HepG2 (cell line): ENCODE measurements around the gene SH3BP2. TPM values are rescaled to one million over a fixed set of nuclear protein-coding genes. Genes with fewer than 3 reads are reported as not detected.

Experiments
- IKZF4 ChIP-seq: sonication (generic); formaldehyde crosslinking; IDR thresholded peaks from 2 replicates; pipeline ENCODE4 v1.5.1; 2020; ENCODE audit warnings: borderline replicate concordance, mild to moderate bottlenecking, low read depth, missing genetic modification reagents; ENCODE audit errors: not compliant biosample characterization
- KDM5B ChIP-seq: sonication (generic); formaldehyde crosslinking; IDR thresholded peaks from 2 replicates; pipeline ENCODE4 v1.4.0; 2020; ENCODE audit warnings: missing genetic modification reagents, mild to moderate bottlenecking, borderline replicate concordance
- KMT2A ChIP-seq: sonication (generic); formaldehyde crosslinking; IDR thresholded peaks from 2 replicates; pipeline ENCODE4 v1.4.0; 2020; ENCODE audit warnings: missing genetic modification reagents
- MBD4 ChIP-seq: IDR thresholded peaks from 2 replicates; pipeline ENCODE4 v1.6.1; 2012; ENCODE audit warnings: low read length, inconsistent platforms, borderline replicate concordance
- MEIS2 ChIP-seq: sonication (generic); formaldehyde crosslinking; IDR thresholded peaks from 2 replicates; pipeline ENCODE4 v1.9.0; 2021; ENCODE audit warnings: mild to moderate bottlenecking, missing genetic modification reagents
- NFE2 ChIP-seq: sonication (generic); formaldehyde crosslinking; IDR thresholded peaks from 2 replicates; pipeline ENCODE4 v1.4.0; 2020; ENCODE audit warnings: missing genetic modification reagents
- REL ChIP-seq: sonication (generic); formaldehyde crosslinking; conservative IDR thresholded peaks from 2 replicates; pipeline ENCODE4 v1.8.0; 2022; ENCODE audit warnings: mild to moderate bottlenecking, missing genetic modification reagents, moderate library complexity
- SRSF4 ChIP-seq: fragments of 200-400 bp; formaldehyde crosslinking; IDR thresholded peaks from one replicate; pipeline ENCODE4 v1.6.1; 2018; ENCODE audit warnings: mild to moderate bottlenecking, low read depth, low read length, moderate library complexity; ENCODE audit not compliant: poor library complexity, severe bottlenecking
- ZNF101 ChIP-seq: sonication (generic); formaldehyde crosslinking; IDR thresholded peaks from 2 replicates; pipeline ENCODE4 v1.4.0; 2020; ENCODE audit warnings: mild to moderate bottlenecking, low read depth, missing genetic modification reagents, borderline replicate concordance
- ZNF138 ChIP-seq: sonication (generic); formaldehyde crosslinking; IDR thresholded peaks from 2 replicates; pipeline ENCODE4 v1.5.0; 2020; ENCODE audit warnings: mild to moderate bottlenecking, low read depth, missing genetic modification reagents
- ZNF256 ChIP-seq: sonication (generic); formaldehyde crosslinking; conservative IDR thresholded peaks from 2 replicates; pipeline ENCODE4 v1.4.0; 2020; ENCODE audit warnings: missing genetic modification reagents
- ZNF543 ChIP-seq: sonication (generic); formaldehyde crosslinking; IDR thresholded peaks from 2 replicates; pipeline ENCODE4 v1.4.0; 2020; ENCODE audit warnings: mild to moderate bottlenecking, missing genetic modification reagents
- ZNF749 ChIP-seq: sonication (generic); formaldehyde crosslinking; IDR thresholded peaks from 2 replicates; pipeline ENCODE4 v1.8.0; 2022; ENCODE audit warnings: mild to moderate bottlenecking, missing genetic modification reagents, moderate library complexity, borderline replicate concordance
- ZNF792 ChIP-seq: IDR thresholded peaks from 2 replicates; pipeline ENCODE4 v1.6.1; 2016
- polyA plus RNA-seq, 8 experiments: library from polyadenylated mRNA; depleted of rRNA in 3 of 8; stranded (reverse) in 7 of 8; unstranded in 1 of 8; fragments of >200 nt; fragmentation: Illumina TruSeq in 4 of 8; extraction: Trizol in 4 of 8; gene quantifications; 2 replicates each; pipeline versions ENCODE4 v1.2.1 to v1.2.3, GENCODE V29; 2011 to 2016; ENCODE audit warnings: low read depth in 4 of 8, missing spikeins in 1 of 8, mixed read lengths in 1 of 8; ENCODE audit not compliant: insufficient read depth in 1 of 8
- total RNA-seq, 5 experiments: library from RNA; depleted of rRNA; stranded (reverse); fragments of >200 nt; fragmentation: Illumina TruSeq; extraction: Trizol; gene quantifications; 2 replicates each; pipeline ENCODE4 v1.2.3, GENCODE V29; 2016; ENCODE audit warnings: low read depth in 1 of 5
- TF ChIP-seq, protein P1 (sequence below): IDR thresholded peaks from 2 replicates; pipeline ENCODE4 v1.6.1; 2016; ENCODE audit warnings: low read depth, borderline replicate concordance
- TF ChIP-seq, protein P2 (sequence below): sonication (generic); formaldehyde crosslinking; IDR thresholded peaks from 2 replicates; pipeline ENCODE4 v1.8.0; 2022; ENCODE audit warnings: mild to moderate bottlenecking, missing genetic modification reagents, borderline replicate concordance
- TF ChIP-seq, protein P3 (sequence below): fragments of 450-650 bp; IDR thresholded peaks from 2 replicates; pipeline ENCODE4 v1.6.1; 2016
- TF ChIP-seq, protein P4 (sequence below): sonication (generic); formaldehyde crosslinking; IDR thresholded peaks from 2 replicates; pipeline ENCODE4 v1.4.0; 2020; ENCODE audit warnings: missing genetic modification reagents; ENCODE audit errors: not compliant biosample characterization
- TF ChIP-seq, protein P5 (sequence below): IDR thresholded peaks from 2 replicates; pipeline ENCODE4 v1.6.1; 2016; ENCODE audit warnings: missing compliant biosample characterization, missing genetic modification reagents, borderline replicate concordance

SH3BP2 gene
- total and polyA plus RNA-seq, 2 of the 13 experiments (the other 11 are each of a cell fraction or from before 2014, with no cell fraction given) = 16.9 to 34.5 TPM

DNA sequence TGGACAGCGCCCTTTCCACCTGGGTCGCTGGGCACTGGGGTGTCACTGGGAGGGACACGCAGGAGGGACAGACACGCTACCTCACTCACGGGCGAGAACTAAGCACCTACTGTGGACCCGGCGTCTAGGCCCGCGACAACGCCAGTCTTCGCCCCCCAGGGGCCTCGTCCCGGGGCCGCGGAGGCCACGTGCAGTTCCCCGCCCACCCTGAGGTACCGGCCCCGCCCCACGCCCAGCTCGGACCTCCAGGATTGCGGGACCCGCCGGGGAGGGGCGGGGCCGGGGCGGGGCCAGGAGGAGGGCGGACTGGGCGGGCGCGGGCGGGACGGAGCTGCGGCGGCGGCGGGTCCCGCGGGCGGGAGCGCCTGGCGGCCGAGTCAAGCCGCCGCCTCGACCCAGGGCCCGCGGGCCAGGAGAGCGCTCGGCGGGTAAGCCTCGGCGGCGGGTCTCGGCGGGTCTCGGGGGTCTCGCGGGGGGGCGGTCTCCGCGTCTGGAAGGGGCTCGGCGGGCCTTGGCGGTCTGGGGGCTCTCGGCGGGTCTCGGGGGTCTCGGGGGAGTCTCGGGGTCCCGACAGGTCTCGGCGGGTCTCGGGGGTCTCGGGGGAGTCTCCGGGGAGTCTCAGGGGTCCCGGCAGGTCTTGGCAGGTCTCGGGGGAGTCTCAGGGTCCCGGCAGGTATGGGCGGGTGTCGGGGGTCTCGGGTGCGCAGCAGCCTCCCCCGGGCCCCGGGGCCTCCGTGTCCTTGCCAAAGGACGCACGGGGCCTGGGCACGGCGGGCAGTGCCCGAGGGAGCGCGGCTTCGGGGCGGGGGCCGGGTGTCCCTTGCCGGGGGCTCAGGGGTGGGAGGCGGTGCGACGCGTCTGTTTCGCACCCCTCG is at the start of gene SH3BP2 (continued):
- TF ChIP-seq, protein P1, sequence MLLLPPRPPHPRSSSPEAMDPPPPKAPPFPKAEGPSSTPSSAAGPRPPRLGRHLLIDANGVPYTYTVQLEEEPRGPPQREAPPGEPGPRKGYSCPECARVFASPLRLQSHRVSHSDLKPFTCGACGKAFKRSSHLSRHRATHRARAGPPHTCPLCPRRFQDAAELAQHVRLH (CRISPR knock-in tag) = peak; percentile 54; the same call in 1 of the 2 replicates
- TF ChIP-seq MEIS2 (peak; percentile 66; the same call in 1 of the 2 replicates), ZNF101 (CRISPR knock-in tag) (no peak), MBD4 (no peak), ZNF256 (CRISPR knock-in tag) (peak; percentile 78; the same call in 1 of the 2 replicates), ZNF749 (CRISPR knock-in tag) (peak; percentile 31; the same call in 1 of the 2 replicates), KDM5B (CRISPR knock-in tag) (peak; percentile 92; the same call in 1 of the 2 replicates), ZNF543 (CRISPR knock-in tag) (no peak; the same call in 1 of the 2 replicates), IKZF4 (CRISPR knock-in tag) (peak; percentile 66), SRSF4 (no peak), NFE2 (CRISPR knock-in tag) (no peak), ZNF792 (CRISPR knock-in tag) (peak; percentile 61; the same call in 1 of the 2 replicates), REL (peak; percentile 86), KMT2A (CRISPR knock-in tag) (no peak), ZNF138 (CRISPR knock-in tag) (peak; percentile 45; the same call in 1 of the 2 replicates)
- TF ChIP-seq, protein P2, sequence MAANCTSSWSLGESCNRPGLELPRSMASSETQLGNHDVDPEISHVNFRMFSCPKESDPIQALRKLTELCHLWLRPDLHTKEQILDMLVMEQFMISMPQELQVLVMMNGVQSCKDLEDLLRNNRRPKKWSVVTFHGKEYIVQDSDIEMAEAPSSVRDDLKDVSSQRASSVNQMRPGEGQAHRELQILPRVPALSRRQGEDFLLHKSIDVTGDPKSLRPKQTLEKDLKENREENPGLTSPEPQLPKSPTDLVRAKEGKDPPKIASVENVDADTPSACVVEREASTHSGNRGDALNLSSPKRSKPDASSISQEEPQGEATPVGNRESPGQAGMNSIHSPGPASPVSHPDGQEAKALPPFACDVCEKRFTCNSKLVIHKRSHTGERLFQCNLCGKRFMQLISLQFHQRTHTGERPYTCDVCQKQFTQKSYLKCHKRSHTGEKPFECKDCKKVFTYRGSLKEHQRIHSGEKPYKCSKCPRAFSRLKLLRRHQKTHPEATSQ = peak; percentile 89
- TF ChIP-seq, protein P3, sequence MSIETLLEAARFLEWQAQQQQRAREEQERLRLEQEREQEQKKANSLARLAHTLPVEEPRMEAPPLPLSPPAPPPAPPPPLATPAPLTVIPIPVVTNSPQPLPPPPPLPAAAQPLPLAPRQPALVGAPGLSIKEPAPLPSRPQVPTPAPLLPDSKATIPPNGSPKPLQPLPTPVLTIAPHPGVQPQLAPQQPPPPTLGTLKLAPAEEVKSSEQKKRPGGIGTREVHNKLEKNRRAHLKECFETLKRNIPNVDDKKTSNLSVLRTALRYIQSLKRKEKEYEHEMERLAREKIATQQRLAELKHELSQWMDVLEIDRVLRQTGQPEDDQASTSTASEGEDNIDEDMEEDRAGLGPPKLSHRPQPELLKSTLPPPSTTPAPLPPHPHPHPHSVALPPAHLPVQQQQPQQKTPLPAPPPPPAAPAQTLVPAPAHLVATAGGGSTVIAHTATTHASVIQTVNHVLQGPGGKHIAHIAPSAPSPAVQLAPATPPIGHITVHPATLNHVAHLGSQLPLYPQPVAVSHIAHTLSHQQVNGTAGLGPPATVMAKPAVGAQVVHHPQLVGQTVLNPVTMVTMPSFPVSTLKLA = peak; percentile 47
- TF ChIP-seq, protein P4, sequence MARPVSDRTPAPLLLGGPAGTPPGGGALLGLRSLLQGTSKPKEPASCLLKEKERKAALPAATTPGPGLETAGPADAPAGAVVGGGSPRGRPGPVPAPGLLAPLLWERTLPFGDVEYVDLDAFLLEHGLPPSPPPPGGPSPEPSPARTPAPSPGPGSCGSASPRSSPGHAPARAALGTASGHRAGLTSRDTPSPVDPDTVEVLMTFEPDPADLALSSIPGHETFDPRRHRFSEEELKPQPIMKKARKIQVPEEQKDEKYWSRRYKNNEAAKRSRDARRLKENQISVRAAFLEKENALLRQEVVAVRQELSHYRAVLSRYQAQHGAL = no peak
- TF ChIP-seq, protein P5, sequence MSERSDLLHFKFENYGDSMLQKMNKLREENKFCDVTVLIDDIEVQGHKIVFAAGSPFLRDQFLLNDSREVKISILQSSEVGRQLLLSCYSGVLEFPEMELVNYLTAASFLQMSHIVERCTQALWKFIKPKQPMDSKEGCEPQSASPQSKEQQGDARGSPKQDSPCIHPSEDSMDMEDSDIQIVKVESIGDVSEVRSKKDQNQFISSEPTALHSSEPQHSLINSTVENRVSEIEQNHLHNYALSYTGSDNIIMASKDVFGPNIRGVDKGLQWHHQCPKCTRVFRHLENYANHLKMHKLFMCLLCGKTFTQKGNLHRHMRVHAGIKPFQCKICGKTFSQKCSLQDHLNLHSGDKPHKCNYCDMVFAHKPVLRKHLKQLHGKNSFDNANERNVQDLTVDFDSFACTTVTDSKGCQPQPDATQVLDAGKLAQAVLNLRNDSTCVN (CRISPR knock-in tag) = peak; percentile 80
